ENCODE measurements around the gene HHAT. TPM values are rescaled to one million over a fixed set of nuclear protein-coding genes. Genes with fewer than 3 reads are reported as not detected.

HHAT gene
- total and polyA plus RNA-seq, 2 of the 4 experiments (the other 2 are of a cell fraction), result 1.7 to 2.5 TPM

DNA sequence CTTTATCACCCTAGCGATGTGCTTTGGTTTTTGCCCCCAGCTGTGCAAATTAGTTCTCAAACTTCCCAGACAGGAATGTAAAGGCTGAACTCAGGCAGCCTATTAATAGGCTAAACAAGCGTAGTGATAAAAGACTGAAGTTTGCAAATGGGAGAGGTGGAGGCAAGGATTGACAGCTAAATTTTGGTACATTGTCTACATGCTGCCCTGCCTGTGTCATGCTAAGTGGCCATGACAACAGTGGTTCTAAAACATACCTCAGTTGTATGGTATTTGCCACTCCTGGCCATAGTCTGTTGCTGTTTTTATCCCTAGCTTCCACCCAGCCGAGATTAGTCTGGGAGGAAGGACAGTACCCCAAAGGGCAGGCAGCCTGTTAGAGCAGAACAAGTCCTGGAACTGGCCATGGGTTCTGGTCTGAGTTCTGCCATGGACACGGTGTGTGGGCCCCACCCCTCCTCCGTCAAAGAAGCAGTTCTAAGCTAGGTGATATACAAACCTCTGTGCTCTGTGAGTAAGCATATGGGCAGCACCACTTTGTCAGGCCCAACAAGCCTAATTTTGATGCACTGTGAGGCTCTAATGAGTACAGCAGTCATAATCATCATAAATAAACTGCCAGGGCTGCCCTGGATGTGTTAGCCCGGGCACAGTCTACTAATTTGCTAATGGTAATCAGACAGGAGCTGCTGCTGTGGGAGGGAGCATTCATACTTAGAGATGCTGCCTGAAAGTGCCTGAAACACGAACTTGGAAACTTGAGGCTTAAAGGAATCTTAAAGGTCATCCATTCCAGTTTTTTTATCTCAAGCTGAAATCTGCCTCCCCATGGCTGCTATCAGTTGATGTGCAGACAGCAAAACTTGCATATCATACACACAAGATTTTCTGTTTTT lies 177.1 kb downstream of the HHAT start:
- H2BK15ac ChIP-seq (ENCODE audit: low read depth, low read length), result no peak overlapping the region
- H3K14ac ChIP-seq (replicated peaks; ENCODE audit: low read depth, low read length), result no peak overlapping the region
- H3K18ac ChIP-seq (ENCODE audit: low read depth, low read length), result no peak overlapping the region
- H3K9me3 ChIP-seq (ENCODE audit: control insufficient read depth, insufficient read depth, low read length), result no peaks in the 10 kb centered on the region
- H3K4me3 ChIP-seq (ENCODE audit: insufficient read depth, low read depth, low read length), result no peak overlapping the region
- H2AFZ ChIP-seq (replicated peaks; ENCODE audit: low read length, poor library complexity), result no peak overlapping the region
- no peaks in the 10 kb centered on the region for H4K20me1 ChIP-seq (ENCODE audit: insufficient read depth, low read length)
- H4K5ac ChIP-seq (ENCODE audit: low read depth, low read length), result no peak overlapping the region
- no peaks in the 10 kb centered on the region for H3K27me3 ChIP-seq (ENCODE audit: control insufficient read depth, insufficient read depth, low read length)
- no TSS peak for BruUV-seq (replicated peaks)
- H3K27ac ChIP-seq (ENCODE audit: insufficient read depth, low read length), result no peak overlapping the region
- intact Hi-C loops (cut with micrococcal nuclease) (no loop called here), in situ Hi-C loops (cut with MboI; ENCODE audit: low sequenced_read_pairs) (no loop called here), dilution Hi-C loops (cut with HindIII; ENCODE audit: low sequenced_read_pairs, unreplicated experiment) (no loop called here)
- H3K36me3 ChIP-seq (ENCODE audit: control insufficient read depth, insufficient read depth, low read length), result no peaks in the 10 kb centered on the region
- no peak overlapping the region for H3K23ac ChIP-seq (ENCODE audit: low read depth, low read length)
- no peaks in the 10 kb centered on the region for H3K79me1 ChIP-seq (ENCODE audit: low read depth in 1 of 2, low read length in 2 of 2)
- H3K9ac ChIP-seq (ENCODE audit: low read depth, low read length), result no peak overlapping the region
- no peak overlapping the region for H4K8ac ChIP-seq (ENCODE audit: low read depth in 2 of 2, low read length in 2 of 2)
- no peak overlapping the region for H2BK120ac ChIP-seq (ENCODE audit: low read depth, low read length)
- no peak overlapping the region for H4K91ac ChIP-seq (ENCODE audit: insufficient read depth, low read depth, low read length)
- H3K56ac ChIP-seq (ENCODE audit: extremely low read depth, insufficient read depth, low read length), result no peak overlapping the region
- no peak overlapping the region for H3K4me2 ChIP-seq (ENCODE audit: low read depth, low read length)
- H2AK9ac ChIP-seq (replicated peaks; ENCODE audit: low read depth, low read length, poor library complexity), result no peak overlapping the region
- CTCF ChIA-PET, result interaction anchor here (1.4 kb wide), 1 partner anchor 78 kb away, joined by 3 read pairs; no protein-coding TSS in a partner anchor
- no peak overlapping the region for H2BK5ac ChIP-seq (ENCODE audit: low read depth, low read length, poor library complexity, severe bottlenecking)
- TF ChIP-seq MAZ (IDR thresholded peaks at IDR 0.05; ENCODE audit: borderline replicate concordance, low read depth, low read length), result no peak
- TF ChIP-seq RAD21 (IDR thresholded peaks at IDR 0.05; ENCODE audit: low read length), result no peak
- no peak for TF ChIP-seq CEBPB (IDR thresholded peaks at IDR 0.05; ENCODE audit: low read depth, low read length)
- TF ChIP-seq, protein P1, sequence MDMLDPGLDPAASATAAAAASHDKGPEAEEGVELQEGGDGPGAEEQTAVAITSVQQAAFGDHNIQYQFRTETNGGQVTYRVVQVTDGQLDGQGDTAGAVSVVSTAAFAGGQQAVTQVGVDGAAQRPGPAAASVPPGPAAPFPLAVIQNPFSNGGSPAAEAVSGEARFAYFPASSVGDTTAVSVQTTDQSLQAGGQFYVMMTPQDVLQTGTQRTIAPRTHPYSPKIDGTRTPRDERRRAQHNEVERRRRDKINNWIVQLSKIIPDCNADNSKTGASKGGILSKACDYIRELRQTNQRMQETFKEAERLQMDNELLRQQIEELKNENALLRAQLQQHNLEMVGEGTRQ (IDR thresholded peaks at IDR 0.05; ENCODE audit: low read depth, low read length), result no peak
- WGBS, 2 experiments (ENCODE audit: extremely low coverage in 2 of 2, insufficient read length in 1 of 2), result no CpG with 5 or more reads among the region's 7 CpGs
- POLR2A ChIA-PET (ENCODE audit: unreplicated experiment), result no interaction called here
- H2BK20ac ChIP-seq (ENCODE audit: low read depth, low read length), result no peak overlapping the region
- no peaks in the 10 kb centered on the region for H3K9me1 ChIP-seq (ENCODE audit: insufficient read depth, low read length)
- no peak for ATAC-seq (ENCODE audit: low read depth)
- no peak for DNase-seq
- H2AK5ac ChIP-seq (ENCODE audit: low read depth, low read length), result no peak overlapping the region
- no peaks in the 10 kb centered on the region for H3K4me1 ChIP-seq (ENCODE audit: control insufficient read depth, insufficient read depth, low read length)
- H3K4ac ChIP-seq (ENCODE audit: low read depth, low read length), result no peak overlapping the region
